T47D (cell line): ENCODE measurements around the gene TOMM70.
"Not testable (repeated sequence)": the region's sequence is repeated elsewhere in the genome, so short reads cannot be mapped to it uniquely, and the experiment has no call there.

Experiments
- DNase-seq, 2 experiments: peaks; one replicate each; pipeline versions ENCODE4 v3.0.0 to v3.0.0-alpha.2; 2011 to 2012; ENCODE audit warnings: low read depth in 1 of 2, low spot score in 1 of 2
- JUND ChIP-seq: IDR thresholded peaks from 2 replicates; pipeline ENCODE4 v1.6.1; 2012; ENCODE audit warnings: low read depth
- in situ Hi-C: cut with HindIII; loops from 2 replicates; pipeline ENCODE4 v1.10.0; 2016; ENCODE audit warnings: low sequenced_read_pairs, low pct_unique_long_range_greater_than_20kb

Gene TOMM70

GRCh38 chr3:100374521-100374920 is 26.4 kb downstream of the TOMM70 start:
- TF ChIP-seq JUND = no peak

GRCh38 chr3:100370756-100371155 is 30.1 kb downstream of the TOMM70 start:
- no peak for DNase-seq
- no peak for TF ChIP-seq JUND
- in situ Hi-C loops = no loop called here

More at GRCh38 chr3:100374521-100374920, 26.4 kb downstream of the TOMM70 start:
- in situ Hi-C loops = no loop called here
- DNase-seq = no peak

GRCh38 chr3:100368441-100368840 is 32.4 kb downstream of the TOMM70 start:
- in situ Hi-C loops = no loop called here
- TF ChIP-seq JUND = no peak
- no peak for DNase-seq

- in situ Hi-C loops = no loop called here
- no peak for DNase-seq
- TF ChIP-seq JUND = no peak
Observed at GRCh38 chr3:100366424-100366823, 34.5 kb downstream of the TOMM70 start.

- DNase-seq = no peak
- TF ChIP-seq JUND = no peak
- in situ Hi-C loops = no loop called here
Observed at GRCh38 chr3:100364421-100364820, 36.5 kb downstream of the TOMM70 start.

- no peak for TF ChIP-seq JUND
- peak in 1 of 2 experiments; percentile 28 for DNase-seq
- in situ Hi-C loops = no loop called here
Observed at GRCh38 chr3:100361897-100362296, 39.0 kb downstream of the TOMM70 start.

GRCh38 chr3:100360757-100361496 is 40.0 kb downstream of the TOMM70 start:
- DNase-seq = peak in 1 of 2 experiments; percentile 32
- TF ChIP-seq JUND = no peak
- in situ Hi-C loops = no loop called here

- DNase-seq = no peak
- no peak for TF ChIP-seq JUND
- in situ Hi-C loops = no loop called here
Observed at GRCh38 chr3:100359035-100359434, 41.9 kb downstream of the TOMM70 start.

GRCh38 chr3:100358413-100358812 is 42.5 kb downstream of the TOMM70 start:
- DNase-seq = no peak
- in situ Hi-C loops = no loop called here
- no peak for TF ChIP-seq JUND

GRCh38 chr3:100354850-100355249 is 46.0 kb downstream of the TOMM70 start:
- TF ChIP-seq JUND = no peak
- in situ Hi-C loops = no loop called here
- DNase-seq = no peak

GRCh38 chr3:100352296-100353231 is 48.3 kb downstream of the TOMM70 start:
- DNase-seq = no peak
- TF ChIP-seq JUND = no peak
- in situ Hi-C loops = no loop called here

GRCh38 chr3:100351770-100352169 is 49.1 kb downstream of the TOMM70 start:
- DNase-seq, in situ Hi-C loops: not testable (repeated sequence)

- no peak for TF ChIP-seq JUND
- in situ Hi-C loops = no loop called here
- no peak for DNase-seq
Observed at GRCh38 chr3:100348727-100349126, 52.2 kb downstream of the TOMM70 start.

- in situ Hi-C loops = no loop called here
- DNase-seq = no peak
- no peak for TF ChIP-seq JUND
Observed at GRCh38 chr3:100340527-100340926, 60.4 kb downstream of the TOMM70 start.
